CD4-positive, alpha-beta T cell treated with Interleukin-10 for 1 hour (primary cell): ENCODE results near the gene ZNF580.

Source experiments
- DNase-seq: peaks from one replicate; pipeline ENCODE4 v3.0.0-alpha.2; 2020

The ZNF580 gene

GRCh38 chr19:55624109-55625003 lies 16.4 kb upstream of the ZNF580 start, which contains the start of gene ZNF784:
TSS of gene ZNF784 (minus strand) at chr19:55624566. CDS start at chr19:55624561, 5 bp downstream.
- peak; percentile 92 for DNase-seq

DNA sequence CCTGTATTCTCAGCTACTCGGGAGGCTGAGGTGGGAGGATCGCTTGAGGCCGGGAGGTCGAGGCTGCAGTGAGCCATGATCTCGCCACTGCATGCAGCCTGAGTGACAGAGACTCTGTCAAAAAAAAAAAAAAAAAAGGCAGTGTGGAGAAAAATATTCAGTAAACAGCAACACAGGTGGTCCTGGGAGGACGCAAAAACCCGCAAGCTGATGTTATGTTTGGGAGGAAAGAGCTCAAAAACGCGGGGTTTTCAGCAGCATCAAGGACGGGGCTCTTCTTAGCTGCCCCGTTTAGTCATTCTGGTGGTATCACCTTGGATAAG lies 15.8 kb upstream of the ZNF580 start:
- DNase-seq, result no peak

DNA sequence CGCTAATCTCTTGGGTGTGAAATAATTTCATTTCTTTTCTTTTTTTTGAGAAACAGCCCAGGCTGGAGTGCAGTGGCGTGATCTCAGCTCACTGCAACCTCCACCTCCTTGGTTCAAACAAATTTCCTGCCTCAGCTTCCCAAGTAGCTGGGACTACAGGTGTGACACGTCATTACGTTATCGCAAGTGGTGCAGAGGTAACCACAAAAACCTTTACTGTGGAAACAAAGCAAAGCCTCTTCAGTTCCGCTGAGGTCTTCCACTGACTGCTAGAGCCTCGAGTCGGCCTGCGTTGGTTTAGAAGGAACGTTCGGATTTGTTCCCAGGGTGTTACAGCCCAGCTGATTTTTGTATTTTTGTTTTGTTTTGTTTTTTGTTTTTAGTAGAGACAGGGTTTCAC lies 14.5 kb upstream of the ZNF580 start:
- peak; percentile 82 for DNase-seq

GRCh38 chr19:55632463-55632834 lies 8.4 kb upstream of the ZNF580 start:
- peak; percentile 93 for DNase-seq

- no peak for DNase-seq
Observed at GRCh38 chr19:55633861-55634260, 6.9 kb upstream of the ZNF580 start.

DNA sequence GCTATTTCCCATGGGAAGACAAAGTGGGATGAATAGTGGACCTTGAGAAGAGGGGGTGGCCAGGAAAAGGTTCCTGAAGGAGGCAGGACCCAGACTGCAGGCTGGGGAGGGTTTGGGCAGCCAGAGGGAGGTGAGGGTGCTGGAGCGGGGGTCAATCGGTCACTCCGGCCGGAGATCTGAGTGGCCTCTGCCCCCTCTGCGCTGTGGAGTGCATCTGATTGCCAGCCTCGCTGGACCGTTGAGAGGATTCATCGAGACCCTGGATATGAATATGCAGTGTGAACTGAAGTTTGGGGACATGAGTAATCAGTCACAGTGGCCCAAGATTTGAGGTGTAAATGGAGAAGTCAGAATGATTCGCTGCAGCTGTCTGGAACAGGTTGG lies 5.5 kb upstream of the ZNF580 start:
- peak; percentile 36 for DNase-seq

DNA sequence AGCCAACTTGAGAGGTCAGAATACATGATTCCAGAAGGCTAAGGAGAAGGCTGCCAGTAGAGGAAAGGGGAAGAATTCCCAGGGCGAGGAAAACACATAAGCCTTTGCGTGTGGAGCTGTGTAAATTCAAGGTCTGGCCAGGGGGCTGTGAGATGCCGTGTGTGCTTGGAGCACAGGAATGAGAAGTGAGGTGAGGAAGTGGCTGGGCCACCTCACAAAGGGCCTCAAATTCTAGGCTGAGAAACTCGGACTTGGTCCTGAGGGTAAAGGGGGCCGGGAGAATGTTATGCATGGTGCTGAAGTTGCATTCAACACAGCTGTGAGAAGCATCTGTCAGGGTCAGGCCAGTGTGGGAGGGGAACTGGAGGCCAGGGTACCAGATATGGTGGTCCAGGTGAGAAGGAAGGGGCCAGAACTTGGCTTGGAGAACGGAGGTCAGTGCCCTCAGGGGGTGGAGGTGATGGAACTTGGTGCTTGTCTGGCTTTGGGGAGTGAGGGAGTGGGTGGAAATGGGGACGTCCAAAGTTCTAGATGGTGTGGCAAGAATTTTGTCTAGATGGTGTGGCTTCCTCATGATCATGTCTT lies 4.9 kb upstream of the ZNF580 start:
- DNase-seq, result no peak

DNA sequence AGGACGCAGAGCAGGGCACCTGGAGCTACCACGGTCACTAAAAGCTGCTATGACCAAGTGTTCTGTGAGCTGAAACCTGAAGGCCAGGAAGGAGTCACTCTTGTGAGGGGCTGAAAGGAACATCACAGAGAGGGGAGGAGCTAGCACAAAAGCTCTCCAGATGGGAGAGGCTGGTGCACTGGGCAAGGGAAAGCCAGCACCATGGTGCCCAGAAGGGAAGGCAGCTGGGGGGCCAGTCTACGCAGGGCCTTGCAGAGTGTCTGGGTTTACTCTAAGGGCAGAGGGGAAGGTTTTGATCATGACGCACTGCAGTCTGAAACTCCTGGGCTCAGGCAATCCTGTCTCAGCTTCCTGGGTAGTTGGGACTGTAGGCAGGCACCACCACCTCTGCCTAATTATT lies 4.1 kb upstream of the ZNF580 start:
- DNase-seq, result no peak

GRCh38 chr19:55637534-55637933 lies 3.3 kb upstream of the ZNF580 start:
- no peak for DNase-seq

DNA sequence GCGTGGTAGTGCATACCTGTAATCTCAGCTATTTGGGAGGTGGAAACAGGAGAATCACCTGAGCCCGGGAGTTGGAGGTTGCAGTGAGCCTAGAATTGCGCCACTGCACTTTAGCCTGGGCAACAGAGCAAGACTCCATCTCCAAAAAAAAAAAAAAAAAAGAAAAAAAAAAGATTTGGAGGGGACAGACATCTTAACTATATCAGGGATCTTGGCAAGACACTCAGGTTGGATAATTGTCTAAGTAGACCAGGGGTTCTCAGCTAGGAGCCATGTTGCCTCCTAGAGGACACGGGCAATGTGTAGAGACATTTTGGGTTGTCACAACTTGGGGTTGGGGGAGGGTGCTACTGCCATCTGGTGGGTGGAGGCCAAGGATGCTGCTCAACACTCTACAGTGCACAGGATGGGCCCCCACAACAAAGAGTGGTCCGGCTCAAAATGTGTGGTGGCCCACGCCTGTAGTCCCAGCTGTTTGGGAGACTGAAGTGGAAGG lies 1.9 kb upstream of the ZNF580 start:
- peak; percentile 73 for DNase-seq

GRCh38 chr19:55640043-55640576 lies 692 bp upstream of the ZNF580 start:
- DNase-seq, result peak; percentile 81

GRCh38 chr19:55641426-55642152 lies 787 bp downstream of the ZNF580 start:
- peak; percentile 49 for DNase-seq

GRCh38 chr19:55642153-55643002 lies 1.6 kb downstream of the ZNF580 start:
- peak; percentile 21 for DNase-seq

GRCh38 chr19:55643003-55643886 lies 2.4 kb downstream of the ZNF580 start, which contains the start of gene ZNF581:
TSS of gene ZNF581 (plus strand) at chr19:55643649. CDS start at chr19:55644572, 923 bp downstream.
- DNase-seq, result peak; percentile 84

- no peak for DNase-seq
Observed at GRCh38 chr19:55643887-55644176, 3.0 kb downstream of the ZNF580 start.

DNA sequence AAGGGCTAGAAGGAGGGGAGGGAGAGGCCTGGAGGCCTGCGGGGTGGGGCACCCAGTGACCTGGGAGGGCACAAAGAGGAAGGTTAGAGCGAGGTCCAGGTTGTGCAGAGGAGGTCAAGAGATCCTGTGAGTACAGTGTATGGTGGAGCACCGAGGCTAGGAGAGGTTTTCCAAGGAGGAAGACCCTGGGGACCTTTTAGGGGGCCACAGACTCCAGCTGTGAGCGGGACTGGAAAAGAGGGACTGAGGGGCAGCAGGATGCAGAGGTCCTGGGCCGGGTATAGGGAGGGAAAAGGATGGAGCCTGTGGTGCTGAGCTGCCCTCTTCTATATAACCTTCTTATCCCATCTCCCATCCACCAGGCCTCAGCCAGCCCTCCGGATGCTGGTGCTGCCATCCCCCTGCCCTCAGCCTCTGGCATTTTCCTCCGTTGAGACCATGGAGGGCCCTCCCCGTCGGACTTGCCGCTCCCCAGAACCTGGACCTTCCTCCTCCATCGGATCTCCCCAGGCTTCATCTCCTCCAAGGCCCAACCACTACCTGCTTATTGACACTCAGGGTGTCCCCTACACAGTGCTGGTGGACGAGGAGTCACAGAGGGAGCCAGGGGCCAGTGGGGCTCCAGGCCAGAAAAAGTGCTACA lies 3.5 kb downstream of the ZNF580 start:
- no peak for DNase-seq

DNA sequence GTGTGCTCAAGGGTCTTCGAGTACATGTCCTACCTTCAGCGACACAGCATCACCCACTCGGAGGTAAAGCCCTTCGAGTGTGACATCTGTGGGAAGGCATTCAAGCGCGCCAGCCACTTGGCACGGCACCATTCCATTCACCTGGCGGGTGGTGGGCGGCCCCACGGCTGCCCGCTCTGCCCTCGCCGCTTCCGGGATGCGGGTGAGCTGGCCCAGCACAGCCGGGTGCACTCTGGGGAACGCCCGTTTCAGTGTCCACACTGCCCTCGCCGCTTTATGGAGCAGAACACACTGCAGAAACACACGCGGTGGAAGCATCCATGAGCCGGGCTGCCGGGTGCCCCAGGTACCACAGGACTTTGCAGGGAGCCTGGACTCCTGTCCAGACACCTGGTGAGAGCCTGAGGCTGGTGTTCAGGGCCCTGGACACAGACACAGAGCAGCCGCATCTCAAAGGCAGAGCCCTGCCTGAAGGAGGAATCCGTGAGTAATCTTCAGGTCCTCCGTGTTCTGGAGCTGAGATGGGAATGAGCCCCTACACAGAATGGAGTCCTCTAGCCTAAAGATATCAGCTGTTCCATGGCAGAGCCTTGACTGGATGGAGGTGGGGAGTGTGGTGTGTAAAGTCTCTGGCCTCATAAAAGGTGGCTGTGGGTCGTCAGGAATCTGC lies 4.2 kb downstream of the ZNF580 start:
- DNase-seq, result no peak

DNA sequence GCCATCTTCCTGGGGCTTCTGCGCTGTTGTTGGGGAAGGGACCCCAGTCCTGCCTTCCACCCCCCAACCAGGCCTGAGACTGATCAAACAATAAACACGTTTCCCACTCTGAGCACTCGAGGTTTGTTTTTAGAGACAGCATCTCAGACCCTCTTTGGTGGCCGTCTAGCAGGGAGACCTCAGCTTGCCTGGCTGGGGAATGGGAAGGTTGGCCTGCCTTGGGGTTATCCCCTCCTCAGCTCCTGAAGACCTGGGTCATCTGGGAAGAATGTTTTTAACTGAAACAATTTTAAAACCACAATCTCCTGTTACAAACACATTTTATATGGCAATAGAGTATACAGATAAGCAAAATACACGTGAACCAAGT lies 4.7 kb downstream of the ZNF580 start:
- no peak for DNase-seq

DNA sequence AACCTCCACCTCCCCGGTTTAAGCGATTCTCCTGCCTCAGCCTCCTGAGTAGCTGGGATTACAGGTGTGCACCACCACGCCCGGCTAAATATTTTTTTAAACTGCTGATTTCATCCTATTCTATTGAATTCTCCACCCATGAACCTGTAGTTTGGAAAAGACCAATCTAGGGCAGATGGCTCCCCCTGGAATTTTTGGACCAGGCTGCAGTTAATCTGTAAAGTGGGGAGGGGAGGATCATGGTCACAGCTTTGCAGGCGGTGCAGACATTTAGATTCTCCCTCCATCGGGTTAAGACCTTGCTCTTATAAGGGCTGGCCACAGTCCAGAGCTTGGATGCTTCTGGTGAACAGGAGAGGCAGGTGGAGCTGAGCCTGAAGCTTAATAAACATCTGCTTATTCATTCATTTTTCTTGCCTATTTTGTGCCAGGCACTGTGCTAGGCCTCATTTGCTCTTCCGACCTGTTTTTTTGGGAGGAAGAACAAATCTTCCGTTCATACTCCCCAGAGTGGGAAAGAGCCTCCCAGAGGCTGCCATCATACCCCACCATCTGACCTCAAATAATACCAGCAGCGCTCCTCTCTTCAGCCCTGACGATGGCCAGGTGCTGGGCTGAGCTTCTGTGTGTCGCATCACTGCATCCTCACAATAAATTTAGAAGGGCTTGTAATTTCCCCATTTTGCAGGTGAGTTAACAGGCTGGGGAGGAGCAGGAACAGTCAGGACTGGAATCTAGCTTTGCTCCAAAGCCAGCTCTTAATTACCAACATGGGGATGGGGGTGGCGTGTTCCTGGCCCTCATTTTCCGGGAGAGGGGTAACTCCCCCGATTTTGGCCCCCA lies 6.3 kb downstream of the ZNF580 start:
- DNase-seq, result no peak
